ENCODE results near the gene SELENON. TPM values are rescaled to one million over a fixed set of nuclear protein-coding genes. Genes with fewer than 3 reads are reported as not detected.

SELENON gene
- total and polyA plus RNA-seq, 7 donors = 25.3 to 104 (median 39.3) TPM

DNA sequence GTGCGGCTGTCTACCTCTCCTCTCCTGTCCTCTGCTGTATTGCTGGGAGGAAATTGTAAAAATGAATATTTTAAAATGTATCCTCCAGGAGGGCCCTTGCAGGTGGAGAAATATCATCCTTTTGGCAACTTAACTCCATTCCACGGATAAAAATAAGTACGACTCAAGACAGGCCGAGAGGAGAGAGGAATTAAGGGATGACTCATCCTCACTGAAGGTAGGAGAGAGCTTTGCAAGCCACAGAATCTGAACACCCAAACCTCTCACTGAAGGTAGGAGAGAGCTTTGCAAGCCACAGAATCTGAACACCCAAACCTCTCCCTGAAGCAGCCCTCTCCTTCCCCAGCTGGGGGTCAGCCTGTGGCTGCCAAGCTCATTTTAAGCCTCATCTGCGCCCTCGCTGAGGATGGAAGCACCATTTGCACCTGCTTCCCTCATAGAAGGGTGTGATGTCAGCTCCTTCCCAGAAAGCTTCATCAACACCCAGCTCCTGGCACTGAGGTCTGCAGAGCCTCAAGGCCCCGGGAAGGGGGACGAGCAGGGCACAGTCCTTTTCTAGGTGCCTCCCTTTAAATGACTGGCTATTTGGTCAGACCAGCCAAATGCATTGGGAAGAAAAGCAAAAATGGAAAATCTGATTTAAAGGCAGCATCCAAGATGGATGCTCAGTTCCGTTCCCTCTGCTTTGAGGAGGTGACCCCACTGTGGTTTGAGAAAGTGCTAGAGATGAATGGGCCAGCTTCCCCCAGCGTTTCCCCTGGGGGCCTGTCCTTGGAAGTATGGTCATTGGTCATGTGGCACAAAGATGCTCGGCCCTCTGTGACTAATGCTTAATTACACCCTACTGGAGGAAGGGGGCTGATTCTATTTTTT lies 12.9 kb upstream of the SELENON start:
- H3K9me3 ChIP-seq = no peaks in the 10 kb centered on the region
- H3K36me3 ChIP-seq (ENCODE audit: insufficient read depth in 1 of 2, low read depth in 1 of 2) = peaks cover 0 to 7% of the 10 kb centered on the region in 2 donors
- no peaks in the 10 kb centered on the region for H3K27me3 ChIP-seq (ENCODE audit: insufficient read depth in 3 of 3, low read length in 2 of 3)
- DNase-seq = no peak
- ATAC-seq = peak; percentile 59 to 81 (median 72)
- no peak overlapping the region for H3K4me3 ChIP-seq
- WGBS, 3 donors = 42 to 55% (median 44%) methylated on average over 11 of the region's 11 CpGs
- intact Hi-C loops (cut with DNase I) = no loop called here
- peak overlapping the region; percentile 71 for H3K27ac ChIP-seq
- TF ChIP-seq, protein P1, sequence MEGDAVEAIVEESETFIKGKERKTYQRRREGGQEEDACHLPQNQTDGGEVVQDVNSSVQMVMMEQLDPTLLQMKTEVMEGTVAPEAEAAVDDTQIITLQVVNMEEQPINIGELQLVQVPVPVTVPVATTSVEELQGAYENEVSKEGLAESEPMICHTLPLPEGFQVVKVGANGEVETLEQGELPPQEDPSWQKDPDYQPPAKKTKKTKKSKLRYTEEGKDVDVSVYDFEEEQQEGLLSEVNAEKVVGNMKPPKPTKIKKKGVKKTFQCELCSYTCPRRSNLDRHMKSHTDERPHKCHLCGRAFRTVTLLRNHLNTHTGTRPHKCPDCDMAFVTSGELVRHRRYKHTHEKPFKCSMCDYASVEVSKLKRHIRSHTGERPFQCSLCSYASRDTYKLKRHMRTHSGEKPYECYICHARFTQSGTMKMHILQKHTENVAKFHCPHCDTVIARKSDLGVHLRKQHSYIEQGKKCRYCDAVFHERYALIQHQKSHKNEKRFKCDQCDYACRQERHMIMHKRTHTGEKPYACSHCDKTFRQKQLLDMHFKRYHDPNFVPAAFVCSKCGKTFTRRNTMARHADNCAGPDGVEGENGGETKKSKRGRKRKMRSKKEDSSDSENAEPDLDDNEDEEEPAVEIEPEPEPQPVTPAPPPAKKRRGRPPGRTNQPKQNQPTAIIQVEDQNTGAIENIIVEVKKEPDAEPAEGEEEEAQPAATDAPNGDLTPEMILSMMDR (IDR thresholded peaks at IDR 0.05) = no peak
- H3K4me1 ChIP-seq = peaks cover 45% of the 10 kb centered on the region

DNA sequence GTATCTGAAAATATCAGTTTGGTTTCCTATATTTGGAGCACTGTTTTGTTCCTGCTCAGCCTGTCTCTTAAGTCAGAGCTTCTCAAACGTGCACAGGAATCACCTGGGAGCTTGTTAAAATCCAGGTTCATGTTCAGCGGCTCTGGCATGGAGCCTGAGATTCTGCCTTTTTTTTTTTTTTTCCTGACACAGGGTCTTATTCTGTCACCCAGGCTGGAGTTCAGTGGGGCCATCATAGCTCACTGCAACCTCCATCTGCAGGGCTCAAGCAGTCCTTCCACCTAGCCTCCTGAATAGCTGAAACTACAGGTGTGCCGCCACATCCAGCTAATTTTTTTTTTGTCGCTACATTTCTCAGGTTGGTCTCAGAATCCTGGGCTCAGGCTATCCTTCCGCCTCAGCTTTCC lies 12.2 kb upstream of the SELENON start:
- peaks cover 0 to 7% of the 10 kb centered on the region in 2 donors for H3K36me3 ChIP-seq (ENCODE audit: insufficient read depth in 1 of 2, low read depth in 1 of 2)
- H3K27me3 ChIP-seq (ENCODE audit: insufficient read depth in 3 of 3, low read length in 2 of 3) = no peaks in the 10 kb centered on the region
- DNase-seq = no peak
- no peak overlapping the region for H3K4me3 ChIP-seq
- 82 to 85% (median 82%) methylated on average over 5 of the region's 5 CpGs for WGBS, 3 donors
- H3K9me3 ChIP-seq = no peaks in the 10 kb centered on the region
- intact Hi-C loops (cut with DNase I) = no loop called here
- H3K27ac ChIP-seq = peak overlapping the region; percentile 71
- peaks cover 45% of the 10 kb centered on the region for H3K4me1 ChIP-seq
- TF ChIP-seq, protein P1 (IDR thresholded peaks at IDR 0.05) = no peak
- ATAC-seq = no peak

DNA sequence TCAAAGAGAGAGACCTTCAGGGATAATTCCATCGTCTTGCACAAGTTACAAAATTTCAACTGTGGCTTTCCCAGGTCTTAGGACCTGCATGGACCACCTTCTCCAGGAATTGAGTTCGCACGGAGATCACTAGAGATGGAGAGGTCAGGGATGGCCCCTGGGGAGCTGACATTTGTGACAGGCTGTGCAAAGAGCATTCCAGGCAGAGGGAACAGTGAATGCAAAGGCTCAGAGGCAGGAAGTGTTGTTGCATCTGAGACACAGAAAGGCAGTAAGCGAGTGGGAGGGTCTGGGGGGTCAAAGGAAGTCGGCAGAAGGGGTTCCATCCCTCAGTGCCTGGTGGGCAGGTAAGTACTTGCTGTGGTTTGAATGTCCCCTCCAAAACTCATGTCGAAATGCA lies 9.5 kb upstream of the SELENON start:
- H3K4me3 ChIP-seq = no peak overlapping the region
- peaks cover 44% of the 10 kb centered on the region for H3K4me1 ChIP-seq
- no peaks in the 10 kb centered on the region for H3K36me3 ChIP-seq (ENCODE audit: insufficient read depth in 1 of 2, low read depth in 1 of 2)
- no peak for ATAC-seq
- no peaks in the 10 kb centered on the region for H3K9me3 ChIP-seq
- TF ChIP-seq, protein P1 (IDR thresholded peaks at IDR 0.05) = no peak
- intact Hi-C loops (cut with DNase I) = loop anchor here in 1 of 2 donors (5.0 kb wide), 1 partner anchor 93 kb away; no protein-coding TSS in a partner anchor
- WGBS, 3 donors = 83 to 87% (median 84%) methylated on average over 6 of the region's 6 CpGs
- no peak for DNase-seq
- no peaks in the 10 kb centered on the region for H3K27me3 ChIP-seq (ENCODE audit: insufficient read depth in 3 of 3, low read length in 2 of 3)
- no peak overlapping the region for H3K27ac ChIP-seq

DNA sequence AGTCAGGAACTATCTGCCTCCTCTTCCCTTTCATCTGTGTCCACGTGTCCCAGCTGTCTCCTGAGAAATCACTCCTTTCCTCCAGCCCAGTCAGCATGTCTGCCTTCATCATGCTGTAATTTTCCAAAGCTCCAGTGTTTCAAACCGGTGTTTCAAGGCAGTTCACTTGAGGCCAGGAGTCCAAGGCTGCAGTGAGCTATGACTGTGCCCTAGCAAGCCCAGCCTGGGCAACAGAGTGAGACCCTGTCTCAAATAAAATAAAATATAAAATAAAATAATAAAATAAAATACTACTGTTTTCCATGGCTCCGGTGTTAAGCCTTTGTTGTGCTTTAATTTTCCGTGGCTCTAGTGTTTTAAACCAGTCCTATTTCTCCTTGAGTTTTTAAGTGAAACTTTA lies 7.9 kb upstream of the SELENON start:
- no peaks in the 10 kb centered on the region for H3K9me3 ChIP-seq
- intact Hi-C loops (cut with DNase I) = loop anchor here in 1 of 2 donors (5.0 kb wide), 1 partner anchor 95 kb away; no protein-coding TSS in a partner anchor
- peaks cover 42% of the 10 kb centered on the region for H3K4me1 ChIP-seq
- DNase-seq (no peak), ATAC-seq (no peak)
- WGBS, 3 donors = 55 to 64% (median 64%) methylated on average over 4 of the region's 4 CpGs
- H3K27ac ChIP-seq = no peak overlapping the region
- no peaks in the 10 kb centered on the region for H3K27me3 ChIP-seq (ENCODE audit: insufficient read depth in 3 of 3, low read length in 2 of 3)
- TF ChIP-seq, protein P1 (IDR thresholded peaks at IDR 0.05) = no peak
- H3K4me3 ChIP-seq = no peak overlapping the region
- no peaks in the 10 kb centered on the region for H3K36me3 ChIP-seq (ENCODE audit: insufficient read depth in 1 of 2, low read depth in 1 of 2)
